ENCODE results near the gene RETSAT.

- TF ChIP-seq CTCF (IDR thresholded peaks at IDR 0.05) (no peak), POLR2A (IDR thresholded peaks at IDR 0.05) (no peak)
These were observed 29.5 kb upstream of the RETSAT start for GRCh38 chr2:85383850-85384249.
